H9 (cell line): ENCODE results near the gene ARHGAP26. TPM values are rescaled to one million over a fixed set of nuclear protein-coding genes. Genes with fewer than 3 reads are reported as not detected.

Experiments
- DNase-seq: peaks from one replicate; pipeline ENCODE4 v3.0.0-alpha.2; 2017
- H2AFZ ChIP-seq: one replicate; pipeline ENCODE4 v1.6.1; 2013; ENCODE audit warnings: mild to moderate bottlenecking, low read length, control low read depth, moderate library complexity
- H2AK5ac ChIP-seq: 2 replicates; pipeline ENCODE4 v1.6.1; 2013; ENCODE audit warnings: low read length, control low read depth, mixed read lengths; ENCODE audit not compliant: insufficient read length
- H2BK120ac ChIP-seq: one replicate; pipeline ENCODE4 v1.6.1; 2013; ENCODE audit warnings: low read depth, mild to moderate bottlenecking, low read length, control low read depth, inconsistent platforms; ENCODE audit not compliant: poor library complexity, severe bottlenecking
- H2BK12ac ChIP-seq: 2 replicates; pipeline ENCODE4 v1.6.1; 2013; ENCODE audit warnings: low read length, control low read depth, mixed read lengths, low read depth; ENCODE audit not compliant: insufficient read length
- H2BK15ac ChIP-seq: 2 replicates; pipeline ENCODE4 v1.6.1; 2013; ENCODE audit warnings: low read depth, low read length, control low read depth
- H2BK20ac ChIP-seq: one replicate; pipeline ENCODE4 v1.6.1; 2013; ENCODE audit warnings: low read depth, mild to moderate bottlenecking, low read length, control low read depth, inconsistent platforms; ENCODE audit not compliant: poor library complexity, severe bottlenecking
- H2BK5ac ChIP-seq: 2 replicates; pipeline ENCODE4 v1.6.1; 2013; ENCODE audit warnings: low read length, control low read depth, mixed read lengths; ENCODE audit not compliant: insufficient read length
- H3K14ac ChIP-seq: 2 replicates; pipeline ENCODE4 v1.6.1; 2013; ENCODE audit warnings: low read length, control low read depth; ENCODE audit not compliant: insufficient read depth
- H3K18ac ChIP-seq: 2 replicates; pipeline ENCODE4 v1.6.1; 2013; ENCODE audit warnings: low read depth, mild to moderate bottlenecking, mixed read lengths, low read length, control low read depth; ENCODE audit not compliant: insufficient read length
- H3K23ac ChIP-seq: 2 replicates; pipeline ENCODE4 v1.6.1; 2013; ENCODE audit warnings: low read length, control low read depth, mixed read lengths, low read depth; ENCODE audit not compliant: insufficient read length
- H3K23me2 ChIP-seq: 2 replicates; pipeline ENCODE4 v1.6.1; 2013; ENCODE audit warnings: low read depth, mild to moderate bottlenecking, mixed read lengths, low read length, control low read depth; ENCODE audit not compliant: insufficient read length, poor library complexity, severe bottlenecking
- H3K27ac ChIP-seq: 2 replicates; pipeline ENCODE4 v1.5.1; 2013; ENCODE audit warnings: low read length, control low read depth, mixed read lengths, low read depth; ENCODE audit not compliant: insufficient read length
- H3K27me3 ChIP-seq: 2 replicates; pipeline ENCODE4 v1.6.1; 2013; ENCODE audit warnings: low read length, control low read depth, inconsistent platforms; ENCODE audit not compliant: insufficient read depth
- H3K4ac ChIP-seq: 2 replicates; pipeline ENCODE4 v1.6.1; 2013; ENCODE audit warnings: low read depth, mild to moderate bottlenecking, control low read depth, inconsistent platforms, low read length, moderate library complexity
- H3K4me1 ChIP-seq: 2 replicates; pipeline ENCODE4 v1.6.1; 2013; ENCODE audit warnings: low read length, control low read depth, inconsistent platforms; ENCODE audit not compliant: insufficient read depth
- H3K4me2 ChIP-seq: 2 replicates; pipeline ENCODE4 v1.6.1; 2013; ENCODE audit warnings: low read length, control low read depth, mixed read lengths; ENCODE audit not compliant: insufficient read length, insufficient read depth
- H3K56ac ChIP-seq: 2 replicates; pipeline ENCODE4 v1.6.1; 2013; ENCODE audit warnings: low read depth, mild to moderate bottlenecking, mixed read lengths, low read length, control low read depth; ENCODE audit not compliant: insufficient read length
- H3K79me1 ChIP-seq: 2 replicates; pipeline ENCODE4 v1.6.1; 2013; ENCODE audit warnings: low read depth, mild to moderate bottlenecking, moderate library complexity, low read length, control low read depth, inconsistent platforms; ENCODE audit not compliant: insufficient read depth, poor library complexity, severe bottlenecking
- H3K79me2 ChIP-seq: 2 replicates; pipeline ENCODE4 v1.6.1; 2013; ENCODE audit warnings: low read length, control low read depth, inconsistent platforms; ENCODE audit not compliant: insufficient read depth
- H3K9ac ChIP-seq: 2 replicates; pipeline ENCODE4 v1.6.1; 2013; ENCODE audit warnings: low read length, control low read depth, mixed read lengths; ENCODE audit not compliant: insufficient read length; ENCODE audit errors: extremely low read depth
- H3K9me3 ChIP-seq: one replicate; pipeline ENCODE4 v1.6.1; 2013; ENCODE audit warnings: low read depth, low read length, inconsistent platforms; ENCODE audit not compliant: control insufficient read depth
- H3T11ph ChIP-seq: one replicate; pipeline ENCODE4 v1.6.1; 2013; ENCODE audit warnings: mild to moderate bottlenecking, low read length, control low read depth, inconsistent platforms
- H4K20me1 ChIP-seq: one replicate; pipeline ENCODE4 v1.6.1; 2013; ENCODE audit not compliant: control insufficient read depth, insufficient read length, insufficient read depth
- H4K5ac ChIP-seq: 2 replicates; pipeline ENCODE4 v1.6.1; 2013; ENCODE audit warnings: low read depth, mild to moderate bottlenecking, mixed read lengths, low read length, control low read depth; ENCODE audit not compliant: insufficient read length
- H4K8ac ChIP-seq: replicated peaks from 2 replicates; pipeline ENCODE4 v1.6.1; 2013; ENCODE audit warnings: low read length, control low read depth, mixed read lengths, low read depth; ENCODE audit not compliant: insufficient read length
- H4K91ac ChIP-seq: 2 replicates; pipeline ENCODE4 v1.6.1; 2013; ENCODE audit warnings: low read depth, mild to moderate bottlenecking, moderate library complexity, mixed read lengths, low read length, control low read depth; ENCODE audit not compliant: insufficient read length
- H3K27ac Mint-ChIP-seq, 3 experiments: 2 replicates in 2 of 3; 3 replicates in 1 of 3; pipeline ENCODE4 v1.8.0; 2020 to 2021; ENCODE audit warnings: mixed read lengths in 3 of 3, mild to moderate bottlenecking in 1 of 3, moderate library complexity in 1 of 3
- H3K27me3 Mint-ChIP-seq: 2 replicates; pipeline ENCODE4 v1.8.0; 2021; ENCODE audit warnings: low read depth, mild to moderate bottlenecking, moderate library complexity, mixed read lengths
- H3K36me3 Mint-ChIP-seq, 3 experiments: 2 replicates in 2 of 3; 3 replicates in 1 of 3; pipeline ENCODE4 v1.8.0; 2020 to 2021; ENCODE audit warnings: low read depth in 3 of 3, mixed read lengths in 3 of 3; ENCODE audit not compliant: insufficient read depth in 1 of 3
- H3K4me1 Mint-ChIP-seq, 2 experiments: 2 replicates each; pipeline ENCODE4 v1.8.0; 2020; ENCODE audit warnings: mixed read lengths in 2 of 2
- H3K4me3 Mint-ChIP-seq, 2 experiments: 2 replicates in 1 of 2; 3 replicates in 1 of 2; pipeline ENCODE4 v1.8.0; 2020 to 2021; ENCODE audit warnings: mild to moderate bottlenecking in 2 of 2, mixed read lengths in 2 of 2, moderate library complexity in 1 of 2
- H3K9me3 Mint-ChIP-seq, 2 experiments: 2 replicates in 1 of 2; 3 replicates in 1 of 2; pipeline ENCODE4 v1.8.0; 2020; ENCODE audit warnings: mild to moderate bottlenecking in 2 of 2, mixed read lengths in 2 of 2, moderate library complexity in 1 of 2
- WGBS: extraction: QIAGEN DNeasy Blood & Tissue Kit; methylation state at CpG from one replicate; pipeline ENCODE4 v1.1.7; 2013; ENCODE audit warnings: missing lambda C conversion rate, low lambda C conversion rate, mixed read lengths; ENCODE audit not compliant: insufficient read length; ENCODE audit errors: extremely low coverage; 5-methylcytosine and 5-hydroxymethylcytosine counted together
- total RNA-seq: library from RNA; stranded (reverse); gene quantifications from 2 replicates; pipeline ENCODE4 v1.2.1, GENCODE V29; 2021
- TF ChIP-seq, protein P1 (sequence below): fragments of 200-600 bp; sonication (generic); conservative IDR thresholded peaks from 3 replicates; pipeline ENCODE4 v1.8.0; 2021; ENCODE audit warnings: antibody characterized with exemption, mild to moderate bottlenecking

Gene ARHGAP26
- total RNA-seq, 1 experiment from 2014 or later = 13.8 TPM

DNA sequence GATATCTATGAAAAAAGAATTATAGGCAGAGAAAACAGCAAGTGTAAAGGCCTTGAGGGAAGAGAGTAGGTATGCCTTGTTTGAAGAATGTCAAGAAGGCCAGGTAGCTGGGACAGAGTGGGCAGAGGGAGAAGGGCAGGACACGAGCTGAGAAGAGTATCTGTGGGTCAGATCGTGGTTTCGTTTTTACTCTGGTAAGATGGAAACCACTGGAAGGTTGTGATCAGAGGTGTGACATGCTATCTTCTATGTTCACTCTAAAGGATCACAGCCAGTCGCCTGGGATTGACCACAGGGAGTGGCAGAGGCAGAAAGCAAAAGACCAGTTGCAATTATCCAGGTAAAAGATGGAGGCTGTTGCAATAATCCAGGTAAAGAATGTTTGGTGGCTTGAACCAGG lies 12.6 kb upstream of the ARHGAP26 start:
- Histone ChIP-seq H4K20me1 (no peaks in the 10 kb centered on the region), H3K79me1 (no peaks in the 10 kb centered on the region), H3K27me3 (no peaks in the 10 kb centered on the region), H3K9me3 (no peaks in the 10 kb centered on the region), H2AK5ac (no peak overlapping the region), H3K23ac (no peak overlapping the region), H3K23me2 (no peaks in the 10 kb centered on the region), H3K4ac (no peak overlapping the region), H4K8ac (no peak overlapping the region), H3K27ac (no peak overlapping the region), H2BK15ac (no peak overlapping the region), H3K4me2 (no peak overlapping the region), H2BK20ac (no peak overlapping the region), H3K14ac (no peak overlapping the region), H2AFZ (no peak overlapping the region), H3K79me2 (0 out of 2 replicates have a peak, but pooled peaks cover 3% of the 10 kb centered on the region), H2BK120ac (no peak overlapping the region), H4K5ac (no peak overlapping the region), H3T11ph (no peak overlapping the region), H4K91ac (no peak overlapping the region), H3K4me1 (no peaks in the 10 kb centered on the region), H2BK12ac (no peak overlapping the region), H3K56ac (no peak overlapping the region), H3K18ac (no peak overlapping the region), H2BK5ac (no peak overlapping the region), H3K9ac (no peak overlapping the region)
- no peak for DNase-seq
- TF ChIP-seq, protein P1, sequence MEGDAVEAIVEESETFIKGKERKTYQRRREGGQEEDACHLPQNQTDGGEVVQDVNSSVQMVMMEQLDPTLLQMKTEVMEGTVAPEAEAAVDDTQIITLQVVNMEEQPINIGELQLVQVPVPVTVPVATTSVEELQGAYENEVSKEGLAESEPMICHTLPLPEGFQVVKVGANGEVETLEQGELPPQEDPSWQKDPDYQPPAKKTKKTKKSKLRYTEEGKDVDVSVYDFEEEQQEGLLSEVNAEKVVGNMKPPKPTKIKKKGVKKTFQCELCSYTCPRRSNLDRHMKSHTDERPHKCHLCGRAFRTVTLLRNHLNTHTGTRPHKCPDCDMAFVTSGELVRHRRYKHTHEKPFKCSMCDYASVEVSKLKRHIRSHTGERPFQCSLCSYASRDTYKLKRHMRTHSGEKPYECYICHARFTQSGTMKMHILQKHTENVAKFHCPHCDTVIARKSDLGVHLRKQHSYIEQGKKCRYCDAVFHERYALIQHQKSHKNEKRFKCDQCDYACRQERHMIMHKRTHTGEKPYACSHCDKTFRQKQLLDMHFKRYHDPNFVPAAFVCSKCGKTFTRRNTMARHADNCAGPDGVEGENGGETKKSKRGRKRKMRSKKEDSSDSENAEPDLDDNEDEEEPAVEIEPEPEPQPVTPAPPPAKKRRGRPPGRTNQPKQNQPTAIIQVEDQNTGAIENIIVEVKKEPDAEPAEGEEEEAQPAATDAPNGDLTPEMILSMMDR = no peak
- Mint-ChIP-seq H3K27me3 (no peaks in the 10 kb centered on the region), H3K4me1 (peaks cover 11 to 13% of the 10 kb centered on the region in 2 experiments), H3K4me3 (no peak overlapping the region), H3K9me3 (no peaks in the 10 kb centered on the region), H3K27ac (peak overlapping the region in 1 of 3 experiments; percentile 69; a peak in 2 of 7 replicates), H3K36me3 (peaks cover 0 to 31% (median 0%) of the 10 kb centered on the region in 3 experiments; a peak in 2 of 7 replicates)
- WGBS = no CpG with 5 or more reads among the region's 4 CpGs
